ENCODE data around the gene BCDIN3D. TPM values are rescaled to one million over a fixed set of nuclear protein-coding genes. Genes with fewer than 3 reads are reported as not detected.

BCDIN3D gene
- total RNA-seq, 1 donor from 2014 or later = 3.8 TPM

DNA sequence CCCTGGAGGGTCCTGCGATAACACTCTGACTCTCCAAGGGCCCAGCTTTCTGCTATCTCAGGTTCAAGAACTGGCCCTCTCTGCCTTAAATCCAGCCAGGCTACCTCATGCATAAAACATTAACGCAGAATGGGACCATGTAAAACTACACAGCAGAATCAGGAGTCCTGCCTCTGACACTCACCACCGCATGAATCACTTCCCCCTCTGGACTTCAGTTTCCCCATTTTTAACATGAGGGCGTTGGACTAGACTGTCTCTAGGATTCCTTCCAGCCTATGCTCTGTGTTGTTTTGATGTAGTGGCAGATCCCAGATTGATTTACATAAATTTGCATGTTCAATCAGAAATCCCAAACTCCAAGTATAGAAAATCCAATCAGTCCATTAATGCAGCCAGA lies 18.0 kb downstream of the BCDIN3D start:
- Histone ChIP-seq H3K9me3 (ENCODE audit: low read depth) (no peaks in the 10 kb centered on the region), H3F3A (ENCODE audit: low read depth) (peaks cover 50% of the 10 kb centered on the region), H3K79me2 (ENCODE audit: low read depth) (peaks cover 33% of the 10 kb centered on the region), H3K36me3 (no peaks in the 10 kb centered on the region), H2AFZ (replicated peaks) (no peak overlapping the region), H3K4me2 (no peak overlapping the region), H3K27me3 (no peaks in the 10 kb centered on the region), H3K4me3 (no peak overlapping the region), H3K9ac (no peak overlapping the region), H3K4me1 (peaks cover 45% of the 10 kb centered on the region), H4K20me1 (ENCODE audit: low read depth) (peaks cover 71% of the 10 kb centered on the region), H3K27ac (no peak overlapping the region)
- Mint-ChIP-seq H3K9me3 (no peaks in the 10 kb centered on the region), H3K27ac (peak overlapping the region; percentile 65), H3K27me3 (ENCODE audit: insufficient read depth, low read depth) (peaks cover 8% of the 10 kb centered on the region), H3K36me3 (peaks cover 10% of the 10 kb centered on the region), H3K4me1 (peaks cover 35% of the 10 kb centered on the region), H3K4me3 (peak overlapping the region; percentile 31)
- no peak for DNase-seq (ENCODE audit: low spot score)
- TF ChIP-seq EZH2 (IDR thresholded peaks at IDR 0.05) (no peak), EZH2phosphoT487 (IDR thresholded peaks at IDR 0.05) (no peak)
- TF ChIP-seq, protein P1, sequence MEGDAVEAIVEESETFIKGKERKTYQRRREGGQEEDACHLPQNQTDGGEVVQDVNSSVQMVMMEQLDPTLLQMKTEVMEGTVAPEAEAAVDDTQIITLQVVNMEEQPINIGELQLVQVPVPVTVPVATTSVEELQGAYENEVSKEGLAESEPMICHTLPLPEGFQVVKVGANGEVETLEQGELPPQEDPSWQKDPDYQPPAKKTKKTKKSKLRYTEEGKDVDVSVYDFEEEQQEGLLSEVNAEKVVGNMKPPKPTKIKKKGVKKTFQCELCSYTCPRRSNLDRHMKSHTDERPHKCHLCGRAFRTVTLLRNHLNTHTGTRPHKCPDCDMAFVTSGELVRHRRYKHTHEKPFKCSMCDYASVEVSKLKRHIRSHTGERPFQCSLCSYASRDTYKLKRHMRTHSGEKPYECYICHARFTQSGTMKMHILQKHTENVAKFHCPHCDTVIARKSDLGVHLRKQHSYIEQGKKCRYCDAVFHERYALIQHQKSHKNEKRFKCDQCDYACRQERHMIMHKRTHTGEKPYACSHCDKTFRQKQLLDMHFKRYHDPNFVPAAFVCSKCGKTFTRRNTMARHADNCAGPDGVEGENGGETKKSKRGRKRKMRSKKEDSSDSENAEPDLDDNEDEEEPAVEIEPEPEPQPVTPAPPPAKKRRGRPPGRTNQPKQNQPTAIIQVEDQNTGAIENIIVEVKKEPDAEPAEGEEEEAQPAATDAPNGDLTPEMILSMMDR (IDR thresholded peaks at IDR 0.05) = no peak

DNA sequence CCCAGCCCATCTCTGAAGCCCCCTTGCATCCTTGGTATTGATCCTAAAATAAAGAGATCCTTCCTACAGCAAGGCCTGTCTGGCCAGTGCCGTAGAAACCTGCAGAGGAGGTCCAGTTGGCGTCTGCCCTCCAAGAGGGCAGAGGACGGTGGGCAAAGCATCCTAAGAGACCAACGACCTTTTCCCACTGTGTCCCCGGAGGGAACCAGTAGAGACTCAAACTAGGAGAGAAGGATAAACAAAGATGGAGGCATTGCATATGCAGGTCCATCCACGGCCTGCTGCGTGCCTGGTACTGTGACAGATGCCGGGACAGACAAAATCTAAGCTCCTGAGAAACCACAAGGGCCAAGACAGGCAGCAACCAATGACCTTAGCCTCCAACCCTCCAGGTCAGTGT lies 18.5 kb downstream of the BCDIN3D start:
- Histone ChIP-seq H3K4me3 (no peak overlapping the region), H3K27ac (no peak overlapping the region), H3K4me1 (peaks cover 44% of the 10 kb centered on the region), H3K4me2 (no peak overlapping the region), H3K36me3 (no peaks in the 10 kb centered on the region), H3F3A (ENCODE audit: low read depth) (peaks cover 45% of the 10 kb centered on the region), H4K20me1 (ENCODE audit: low read depth) (peaks cover 76% of the 10 kb centered on the region), H3K9me3 (ENCODE audit: low read depth) (no peaks in the 10 kb centered on the region), H3K9ac (no peak overlapping the region), H2AFZ (replicated peaks) (no peak overlapping the region), H3K79me2 (ENCODE audit: low read depth) (peaks cover 38% of the 10 kb centered on the region), H3K27me3 (no peaks in the 10 kb centered on the region)
- Mint-ChIP-seq H3K27ac (no peak overlapping the region), H3K4me3 (no peak overlapping the region), H3K9me3 (no peaks in the 10 kb centered on the region), H3K36me3 (peaks cover 13% of the 10 kb centered on the region), H3K27me3 (ENCODE audit: insufficient read depth, low read depth) (peaks cover 9% of the 10 kb centered on the region), H3K4me1 (peaks cover 34% of the 10 kb centered on the region)
- TF ChIP-seq EZH2phosphoT487 (IDR thresholded peaks at IDR 0.05) (no peak), EZH2 (IDR thresholded peaks at IDR 0.05) (no peak)
- TF ChIP-seq, protein P1 (IDR thresholded peaks at IDR 0.05) = no peak
- DNase-seq (ENCODE audit: low spot score) = no peak

DNA sequence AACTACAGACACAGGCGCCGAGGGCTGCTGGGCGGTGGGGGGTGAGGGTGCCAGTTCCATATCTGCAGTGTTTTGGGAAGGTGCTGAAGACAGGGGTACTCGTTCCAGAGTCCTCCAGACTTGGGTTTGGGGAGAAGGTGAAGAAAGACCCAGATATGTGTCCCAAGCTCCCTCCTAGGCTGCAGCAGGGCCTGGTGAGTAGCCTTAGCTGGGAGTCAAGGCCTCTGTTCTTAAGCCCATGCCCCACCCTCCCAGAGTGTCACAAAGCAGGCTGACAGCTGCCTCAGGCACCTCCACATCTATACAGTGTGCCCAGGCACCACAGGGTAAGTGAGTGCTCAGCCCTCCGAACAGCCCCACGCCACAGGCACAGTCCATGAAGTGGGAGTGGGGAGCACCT lies 19.0 kb downstream of the BCDIN3D start:
- H3K4me2 ChIP-seq = no peak overlapping the region
- H3K79me2 ChIP-seq (ENCODE audit: low read depth) = peaks cover 39% of the 10 kb centered on the region
- Mint-ChIP-seq H3K27ac (no peak overlapping the region), H3K4me1 (peaks cover 30% of the 10 kb centered on the region), H3K36me3 (peaks cover 15% of the 10 kb centered on the region), H3K27me3 (ENCODE audit: insufficient read depth, low read depth) (peaks cover 9% of the 10 kb centered on the region), H3K4me3 (no peak overlapping the region), H3K9me3 (no peaks in the 10 kb centered on the region)
- H3K27me3 ChIP-seq = no peaks in the 10 kb centered on the region
- peaks cover 41% of the 10 kb centered on the region for H3F3A ChIP-seq (ENCODE audit: low read depth)
- peaks cover 40% of the 10 kb centered on the region for H3K4me1 ChIP-seq
- H3K27ac ChIP-seq = no peak overlapping the region
- no peak overlapping the region for H3K4me3 ChIP-seq
- no peaks in the 10 kb centered on the region for H3K9me3 ChIP-seq (ENCODE audit: low read depth)
- no peak for DNase-seq (ENCODE audit: low spot score)
- H2AFZ ChIP-seq (replicated peaks) = no peak overlapping the region
- H3K36me3 ChIP-seq = no peaks in the 10 kb centered on the region
- H4K20me1 ChIP-seq (ENCODE audit: low read depth) = peaks cover 79% of the 10 kb centered on the region
- H3K9ac ChIP-seq = no peak overlapping the region
- TF ChIP-seq, protein P1 (IDR thresholded peaks at IDR 0.05) = no peak
- no peak for TF ChIP-seq EZH2phosphoT487 (IDR thresholded peaks at IDR 0.05)
